Endodermal cell (in vitro differentiated cells): ENCODE data around the gene BEST3. TPM values are rescaled to one million over a fixed set of nuclear protein-coding genes. Genes with fewer than 3 reads are reported as not detected.
"Not testable (repeated sequence)": the region's sequence is repeated elsewhere in the genome, so short reads cannot be mapped to it uniquely, and the experiment has no call there.

Experiments used
- DNase-seq: peaks from one replicate; pipeline ENCODE4 v3.0.0-alpha.2; 2017
- H3K27ac ChIP-seq: 2 replicates; pipeline ENCODE4 v1.5.1; 2013; ENCODE audit warnings: mild to moderate bottlenecking, low read depth, low read length, moderate library complexity
- H3K27me3 ChIP-seq: 2 replicates; pipeline ENCODE4 v1.6.1; 2013; ENCODE audit warnings: mild to moderate bottlenecking, low read length, moderate library complexity; ENCODE audit not compliant: insufficient read depth, control insufficient read depth, poor library complexity, severe bottlenecking
- H3K36me3 ChIP-seq: 2 replicates; pipeline ENCODE4 v1.7.0; 2013; ENCODE audit warnings: mild to moderate bottlenecking, low read length, moderate library complexity; ENCODE audit not compliant: control insufficient read depth, insufficient read depth
- H3K4me1 ChIP-seq: one replicate; pipeline ENCODE4 v1.7.0; 2013; ENCODE audit warnings: low read length; ENCODE audit not compliant: control insufficient read depth, insufficient read depth
- H3K4me3 ChIP-seq: 2 replicates; pipeline ENCODE4 v1.5.1; 2013; ENCODE audit warnings: mild to moderate bottlenecking, low read length, moderate library complexity
- H3K9ac ChIP-seq: 2 replicates; pipeline ENCODE4 v1.6.1; 2013; ENCODE audit warnings: mild to moderate bottlenecking, low read length, moderate library complexity; ENCODE audit not compliant: poor library complexity, severe bottlenecking; ENCODE audit errors: extremely low read depth
- H3K9me3 ChIP-seq: 2 replicates; pipeline ENCODE4 v1.6.1; 2013; ENCODE audit warnings: mild to moderate bottlenecking, low read length, moderate library complexity; ENCODE audit not compliant: control insufficient read depth
- H3K27ac Mint-ChIP-seq: 2 replicates; pipeline ENCODE4 v1.8.0; 2020; ENCODE audit warnings: mixed read lengths
- H3K27me3 Mint-ChIP-seq: 2 replicates; pipeline ENCODE4 v1.8.0; 2021; ENCODE audit warnings: mild to moderate bottlenecking, mixed read lengths; ENCODE audit not compliant: insufficient read depth
- H3K36me3 Mint-ChIP-seq: 2 replicates; pipeline ENCODE4 v1.8.0; 2020; ENCODE audit warnings: low read depth, mixed read lengths
- H3K4me1 Mint-ChIP-seq: 2 replicates; pipeline ENCODE4 v1.8.0; 2020; ENCODE audit warnings: mixed read lengths
- H3K4me3 Mint-ChIP-seq: 2 replicates; pipeline ENCODE4 v1.8.0; 2020; ENCODE audit warnings: mild to moderate bottlenecking, moderate library complexity, mixed read lengths
- H3K9me3 Mint-ChIP-seq: 2 replicates; pipeline ENCODE4 v1.8.0; 2020; ENCODE audit warnings: mild to moderate bottlenecking, mixed read lengths
- CTCF ChIP-seq: fragments of 200-600 bp; sonication (generic); conservative IDR thresholded peaks from 2 replicates; pipeline ENCODE4 v1.5.0; 2021; ENCODE audit warnings: antibody characterized with exemption, mild to moderate bottlenecking
- WGBS, 2 experiments: methylation state at CpG; one replicate each; pipeline versions ENCODE4 v1.1.5 to v1.1.7; 2013; ENCODE audit warnings: missing lambda C conversion rate in 2 of 2, mixed read lengths in 1 of 2; ENCODE audit not compliant: insufficient coverage in 1 of 2, insufficient read length in 1 of 2; 5-methylcytosine and 5-hydroxymethylcytosine counted together
- total RNA-seq, 2 donors: library from RNA; stranded (reverse); fragmentation: NEBNext Ultra II Directional in 1 of 2; extraction: Animal tissue kit (Norgen Biotek cat#: 25700) in 1 of 2; gene quantifications; 2 replicates in 1 of 2; 3 replicates in 1 of 2; pipeline ENCODE4 v1.2.1, GENCODE V29; 2021

The BEST3 gene
- total RNA-seq, 2 donors from 2014 or later: not detected

GRCh38 chr12:69664930-69665377, 34.1 kb downstream of the BEST3 start:
- H3K9ac ChIP-seq, H3K9me3 Mint-ChIP-seq, H3K4me3 Mint-ChIP-seq, H3K4me3 ChIP-seq, H3K27ac Mint-ChIP-seq, H3K36me3 Mint-ChIP-seq, DNase-seq, H3K27me3 ChIP-seq, H3K27me3 Mint-ChIP-seq, H3K27ac ChIP-seq, H3K36me3 ChIP-seq, H3K4me1 Mint-ChIP-seq, H3K4me1 ChIP-seq, H3K9me3 ChIP-seq: not testable (repeated sequence)
- 95 to 96% methylated on average over 2 to 6 of the region's 6 CpGs for WGBS, 2 experiments
- TF ChIP-seq CTCF: peak; percentile 64

- no peak overlapping the region for H3K9ac ChIP-seq
- H3K27me3 ChIP-seq: no peaks in the 10 kb centered on the region
- no peaks in the 10 kb centered on the region for H3K36me3 ChIP-seq
- H3K9me3 ChIP-seq: no peaks in the 10 kb centered on the region
- H3K9me3 Mint-ChIP-seq: no peaks in the 10 kb centered on the region
- 96 to 100% methylated on average over 1 to 3 of the region's 3 CpGs for WGBS, 2 experiments
- no peak overlapping the region for H3K4me3 ChIP-seq
- H3K4me1 Mint-ChIP-seq: peaks cover 3% of the 10 kb centered on the region
- no peaks in the 10 kb centered on the region for H3K27me3 Mint-ChIP-seq
- H3K27ac ChIP-seq: no peak overlapping the region
- no peak for TF ChIP-seq CTCF
- no peak for DNase-seq
- H3K4me1 ChIP-seq: no peaks in the 10 kb centered on the region
- no peak overlapping the region for H3K27ac Mint-ChIP-seq
- no peaks in the 10 kb centered on the region for H3K36me3 Mint-ChIP-seq
- H3K4me3 Mint-ChIP-seq: no peak overlapping the region
These were observed 35.4 kb downstream of the BEST3 start for GRCh38 chr12:69663726-69664125.

GRCh38 chr12:69662764-69663163, 36.3 kb downstream of the BEST3 start:
- Histone ChIP-seq H3K27me3 (no peaks in the 10 kb centered on the region), H3K4me1 (no peaks in the 10 kb centered on the region), H3K9ac (no peak overlapping the region), H3K27ac (no peak overlapping the region), H3K9me3 (no peaks in the 10 kb centered on the region), H3K36me3 (no peaks in the 10 kb centered on the region), H3K4me3 (no peak overlapping the region)
- no peaks in the 10 kb centered on the region for H3K27me3 Mint-ChIP-seq
- H3K27ac Mint-ChIP-seq: no peak overlapping the region
- no peak for TF ChIP-seq CTCF
- peaks cover 3% of the 10 kb centered on the region for H3K4me1 Mint-ChIP-seq
- DNase-seq: no peak
- H3K9me3 Mint-ChIP-seq: no peaks in the 10 kb centered on the region
- H3K36me3 Mint-ChIP-seq: no peaks in the 10 kb centered on the region
- H3K4me3 Mint-ChIP-seq: no peak overlapping the region
